Inflammatory macrophage treated with lipopolysaccharide for 4 hours (primary cell): Measurements from ENCODE around the gene EYS.
"Not testable (repeated sequence)": the region's sequence is repeated elsewhere in the genome, so short reads cannot be mapped to it uniquely, and the experiment has no call there.

ENCODE experiments used
- DNase-seq: peaks from one replicate; pipeline ENCODE4 v3.0.0-alpha.2; 2020

EYS gene

GRCh38 chr6:65631711-65632110 is 75.3 kb downstream of the EYS start:
- DNase-seq: no peak

GRCh38 chr6:65627434-65627999 is 79.5 kb downstream of the EYS start:
- not testable (repeated sequence) for DNase-seq

- DNase-seq: no peak
Measured at GRCh38 chr6:65627015-65627414, 80.0 kb downstream of the EYS start.

GRCh38 chr6:65623566-65623965 is 83.5 kb downstream of the EYS start:
- DNase-seq: no peak

- no peak for DNase-seq
Measured at GRCh38 chr6:65610746-65611145, 96.3 kb downstream of the EYS start.

GRCh38 chr6:65595540-65595939 is 111.5 kb downstream of the EYS start:
- DNase-seq: no peak

GRCh38 chr6:65570340-65570739 is 136.7 kb downstream of the EYS start:
- no peak for DNase-seq

GRCh38 chr6:65569505-65569904 is 137.5 kb downstream of the EYS start:
- DNase-seq: no peak

- not testable (repeated sequence) for DNase-seq
Measured at GRCh38 chr6:65569056-65569455, 138.0 kb downstream of the EYS start.

GRCh38 chr6:65566117-65566516 is 140.9 kb downstream of the EYS start:
- no peak for DNase-seq

GRCh38 chr6:65558071-65558470 is 149.0 kb downstream of the EYS start:
- DNase-seq: no peak

GRCh38 chr6:65557224-65557623 is 149.8 kb downstream of the EYS start:
- no peak for DNase-seq

GRCh38 chr6:65546894-65547293 is 160.1 kb downstream of the EYS start:
- DNase-seq: no peak

GRCh38 chr6:65545920-65546319 is 161.1 kb downstream of the EYS start:
- DNase-seq: peak; percentile 9

- DNase-seq: no peak
Measured at GRCh38 chr6:65538644-65539043, 168.4 kb downstream of the EYS start.

- no peak for DNase-seq
Measured at GRCh38 chr6:65537600-65537999, 169.4 kb downstream of the EYS start.

- no peak for DNase-seq
Measured at GRCh38 chr6:65531533-65531932, 175.5 kb downstream of the EYS start.

GRCh38 chr6:65524232-65524631 is 182.8 kb downstream of the EYS start:
- peak; percentile 0 for DNase-seq

- no peak for DNase-seq
Measured at GRCh38 chr6:65505736-65506135, 201.3 kb downstream of the EYS start.

GRCh38 chr6:65501045-65501444 is 206.0 kb downstream of the EYS start:
- no peak for DNase-seq

- not testable (repeated sequence) for DNase-seq
Measured at GRCh38 chr6:65483652-65484051, 223.4 kb downstream of the EYS start.

- no peak for DNase-seq
Measured at GRCh38 chr6:65469650-65470049, 237.4 kb downstream of the EYS start.

- DNase-seq: no peak
Measured at GRCh38 chr6:65468307-65468706, 238.7 kb downstream of the EYS start.

- no peak for DNase-seq
Measured at GRCh38 chr6:65461121-65461520, 245.9 kb downstream of the EYS start.

GRCh38 chr6:65452333-65452732 is 254.7 kb downstream of the EYS start:
- DNase-seq: no peak

- no peak for DNase-seq
Measured at GRCh38 chr6:65450451-65450850, 256.6 kb downstream of the EYS start.
